GM12801 (cell line): Measurements from ENCODE around the gene CHMP6.

Experiments used
- TF ChIP-seq, protein P1 (sequence below): IDR thresholded peaks from one replicate; pipeline ENCODE4 v1.5.1; 2011; ENCODE audit warnings: control low read depth; ENCODE audit not compliant: insufficient read length; ENCODE audit errors: extremely low read depth

The CHMP6 gene

DNA sequence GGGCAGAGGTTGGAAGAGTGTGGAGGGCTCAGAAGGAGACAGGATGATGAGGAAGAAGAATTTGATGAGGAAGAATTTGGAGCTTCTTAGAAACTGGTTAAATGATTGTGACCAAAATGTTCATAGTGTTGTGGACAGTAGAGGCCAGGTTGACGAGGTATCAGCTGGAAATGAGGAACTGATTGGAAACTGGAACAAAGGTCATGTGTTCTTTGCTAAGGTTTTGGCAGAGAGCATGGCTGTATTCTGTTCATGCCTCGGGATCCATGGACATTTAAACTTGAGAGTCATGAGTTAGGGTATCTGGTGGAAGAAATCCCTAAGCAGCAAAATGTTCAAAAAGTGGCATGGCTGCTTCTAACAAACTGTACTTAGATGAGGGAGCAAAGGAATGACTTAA is 19.3 kb downstream of the CHMP6 start:
- TF ChIP-seq, protein P1, sequence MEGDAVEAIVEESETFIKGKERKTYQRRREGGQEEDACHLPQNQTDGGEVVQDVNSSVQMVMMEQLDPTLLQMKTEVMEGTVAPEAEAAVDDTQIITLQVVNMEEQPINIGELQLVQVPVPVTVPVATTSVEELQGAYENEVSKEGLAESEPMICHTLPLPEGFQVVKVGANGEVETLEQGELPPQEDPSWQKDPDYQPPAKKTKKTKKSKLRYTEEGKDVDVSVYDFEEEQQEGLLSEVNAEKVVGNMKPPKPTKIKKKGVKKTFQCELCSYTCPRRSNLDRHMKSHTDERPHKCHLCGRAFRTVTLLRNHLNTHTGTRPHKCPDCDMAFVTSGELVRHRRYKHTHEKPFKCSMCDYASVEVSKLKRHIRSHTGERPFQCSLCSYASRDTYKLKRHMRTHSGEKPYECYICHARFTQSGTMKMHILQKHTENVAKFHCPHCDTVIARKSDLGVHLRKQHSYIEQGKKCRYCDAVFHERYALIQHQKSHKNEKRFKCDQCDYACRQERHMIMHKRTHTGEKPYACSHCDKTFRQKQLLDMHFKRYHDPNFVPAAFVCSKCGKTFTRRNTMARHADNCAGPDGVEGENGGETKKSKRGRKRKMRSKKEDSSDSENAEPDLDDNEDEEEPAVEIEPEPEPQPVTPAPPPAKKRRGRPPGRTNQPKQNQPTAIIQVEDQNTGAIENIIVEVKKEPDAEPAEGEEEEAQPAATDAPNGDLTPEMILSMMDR = no peak

DNA sequence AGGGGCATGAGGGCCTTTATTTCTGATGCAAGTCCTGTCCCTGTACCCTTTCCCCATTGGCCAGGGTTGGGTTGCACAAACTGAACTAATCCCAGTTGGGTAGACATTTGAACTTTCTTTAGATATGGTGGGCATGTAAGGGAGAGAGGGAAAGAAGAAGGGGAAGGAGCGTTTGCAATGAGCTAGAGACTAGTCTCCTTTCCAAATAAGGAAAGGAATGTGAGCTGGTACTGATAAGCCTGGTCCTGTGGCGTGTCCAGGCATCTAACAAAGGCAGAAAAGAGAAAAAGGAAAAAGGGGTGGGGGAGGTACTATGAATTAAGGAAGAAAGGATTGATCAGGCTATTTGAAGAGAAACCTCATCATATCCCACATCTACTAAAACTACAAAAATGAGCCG is 20.3 kb downstream of the CHMP6 start:
- TF ChIP-seq, protein P1 = no peak

DNA sequence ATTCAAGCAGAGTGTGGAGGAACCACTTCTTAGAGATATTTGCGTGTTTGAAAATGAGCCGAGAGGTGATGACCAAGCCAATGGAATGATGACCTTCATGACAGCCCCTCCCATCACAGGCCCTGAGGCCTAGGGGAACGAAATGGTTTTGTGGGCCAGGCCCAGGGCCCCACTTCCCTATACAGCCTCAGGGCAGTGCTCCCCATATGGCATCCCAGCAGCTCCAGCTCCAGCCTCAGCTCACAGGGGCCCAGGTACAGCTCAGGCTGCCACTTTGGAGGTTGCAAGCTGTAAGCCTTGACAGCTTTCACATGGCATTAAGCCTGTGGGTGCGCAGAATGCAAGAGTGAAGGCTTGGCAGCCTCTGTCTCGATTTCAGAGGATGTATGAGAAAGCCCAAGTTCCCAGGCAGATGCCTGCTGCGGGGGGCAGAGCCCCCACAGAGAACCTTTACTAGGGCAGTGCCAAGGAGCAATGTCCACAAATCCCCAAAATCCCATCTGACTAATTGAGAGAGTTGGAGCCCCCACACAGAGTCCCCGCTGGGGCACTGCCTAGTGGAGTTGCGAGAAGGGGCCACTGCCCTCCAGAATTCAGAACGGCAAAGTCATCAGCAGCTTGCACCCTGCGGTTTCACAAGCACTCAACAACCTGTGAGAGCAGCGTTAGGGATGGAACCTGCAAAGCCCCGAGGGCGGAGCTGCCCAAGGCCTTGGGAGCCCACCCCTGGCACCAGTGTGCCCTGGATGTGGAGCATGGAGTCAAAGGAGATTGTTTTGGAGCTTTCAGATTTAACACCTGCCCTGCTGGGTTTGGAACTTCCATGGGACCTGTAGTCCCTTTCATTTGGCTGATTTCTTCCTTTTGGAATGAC is 21.2 kb downstream of the CHMP6 start:
- TF ChIP-seq, protein P1 = no peak

DNA sequence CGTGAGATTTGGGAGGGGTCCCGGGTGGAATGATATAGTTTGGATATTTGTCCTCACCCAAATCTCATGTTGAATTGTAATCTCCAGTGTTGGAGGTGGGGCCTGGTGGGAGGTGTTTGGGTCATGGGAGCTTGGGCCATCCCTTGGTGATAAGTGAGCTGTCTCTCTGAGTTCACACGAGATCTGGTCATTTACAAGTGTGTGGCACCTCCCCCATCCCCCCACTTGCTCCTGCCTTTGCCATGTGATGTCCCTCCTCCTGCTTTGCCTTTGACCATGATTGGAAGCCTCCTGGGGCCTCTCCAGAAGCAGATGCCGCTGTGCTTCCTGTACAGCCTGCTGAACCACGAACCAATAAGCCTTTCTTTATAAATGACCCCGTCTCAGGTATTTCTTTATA is 22.0 kb downstream of the CHMP6 start:
- TF ChIP-seq, protein P1 = no peak

DNA sequence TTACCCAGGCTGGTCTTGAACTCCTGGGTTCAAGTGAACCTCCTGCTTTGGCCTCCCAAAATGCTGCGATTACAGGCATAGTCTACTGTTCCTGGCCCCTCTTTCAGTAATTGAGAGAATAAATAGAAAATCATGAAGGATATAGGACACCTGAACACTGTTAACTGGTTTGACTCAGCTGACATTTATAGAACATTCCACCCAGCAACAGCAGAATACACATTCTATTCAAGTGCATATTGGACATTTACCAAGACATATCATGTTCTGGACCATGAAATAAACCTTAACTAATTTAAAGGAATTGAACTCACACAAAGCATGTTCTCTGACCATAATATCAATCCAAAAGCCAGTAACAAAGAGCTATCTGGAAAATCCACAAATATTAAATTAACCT is 23.5 kb downstream of the CHMP6 start:
- TF ChIP-seq, protein P1 = no peak

DNA sequence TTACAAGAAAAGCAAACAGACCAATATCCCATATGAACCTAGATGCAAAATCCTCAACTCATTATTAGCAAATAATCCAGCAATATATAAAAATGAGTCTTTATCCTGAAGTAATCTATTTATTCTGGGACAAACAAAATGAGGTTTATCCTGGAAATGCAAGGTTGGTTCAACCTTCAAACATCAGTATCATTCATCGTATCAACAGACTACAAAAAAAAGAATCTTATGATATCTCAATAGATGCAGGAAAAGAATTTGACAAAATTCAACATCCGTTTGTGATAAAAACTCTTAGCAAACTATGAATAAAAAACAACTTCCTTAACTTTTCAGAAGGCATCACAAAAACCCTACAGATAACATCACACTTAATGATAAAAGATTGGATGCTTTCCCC is 24.9 kb downstream of the CHMP6 start:
- TF ChIP-seq, protein P1 = no peak

DNA sequence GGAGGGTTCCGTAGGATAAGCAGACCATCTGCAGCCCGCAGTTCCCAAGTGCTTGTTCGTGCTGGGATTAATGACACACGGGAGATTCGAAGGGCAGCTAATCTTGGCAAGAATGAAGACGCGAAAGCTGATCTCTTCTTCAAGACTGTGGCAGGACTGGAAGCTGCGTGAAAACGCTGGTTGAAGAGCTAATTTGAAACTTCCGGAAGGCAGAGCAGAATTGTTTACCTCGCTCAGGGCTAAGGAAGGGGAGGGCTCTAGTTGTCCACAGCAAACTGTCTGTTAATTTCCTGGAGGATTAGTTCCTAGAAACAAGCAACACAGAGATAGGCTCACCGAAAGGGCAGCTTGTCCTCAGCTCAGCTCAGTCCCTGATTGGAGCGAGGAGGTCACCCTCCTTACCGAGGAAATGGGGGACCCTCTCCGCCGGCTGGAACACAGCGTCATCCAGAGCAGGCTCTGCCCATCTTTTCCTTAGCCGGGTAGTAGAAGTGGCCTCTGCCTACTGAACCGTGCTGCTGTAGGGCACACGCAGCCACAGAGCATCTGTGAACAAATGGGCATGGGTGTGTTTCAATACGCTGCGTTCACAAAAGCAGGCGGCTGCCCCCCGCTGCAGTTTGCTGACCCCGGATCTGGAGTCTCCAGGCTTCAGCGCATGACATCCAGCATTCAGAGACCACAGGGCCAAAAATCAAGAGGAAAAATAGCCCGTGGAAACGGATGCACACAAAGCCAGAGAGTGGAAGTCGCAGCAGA is 26.6 kb downstream of the CHMP6 start:
- TF ChIP-seq, protein P1 = no peak
